GM12878 (cell line): ENCODE measurements around the gene CTNNA1. TPM values are rescaled to one million over a fixed set of nuclear protein-coding genes. Genes with fewer than 3 reads are reported as not detected.

Experiments
- ATAC-seq: fragments of 200-7000 bp; cut with Tn5 transposase; 3 replicates; pipeline ENCODE4 v1.9.1; 2020; ENCODE audit warnings: mild to moderate bottlenecking, moderate library complexity
- BruUV-seq: library from RNA; stranded (reverse); fragments of 400-500 nt; replicated peaks from 2 replicates; lab custom pipeline; 2021; lab: Mats Ljungman, UMichigan
- CTCF ChIA-PET: fragments of 300-600 bp; sonication (Branson Sonifier 250); formaldehyde crosslinking; extraction: SDS; loops from one replicate; lab custom pipeline; 2021; ENCODE audit warnings: inconsistent platforms; lab: Yijun Ruan, JAX
- POLR2A ChIA-PET: fragments of 350-600 bp; formaldehyde crosslinking; extraction: SDS; loops from one replicate; lab custom pipeline; 2021; ENCODE audit warnings: inconsistent platforms; lab: Charles Lee
- RAD21 ChIA-PET: fragments of 300-600 bp; sonication (Branson Sonifier 250); formaldehyde crosslinking; loops from one replicate; lab custom pipeline; 2023; ENCODE audit warnings: antibody characterized with exemption; ENCODE audit not compliant: unreplicated experiment; lab: Charles Lee
- SMC1A ChIA-PET: fragments of 300-600 bp; sonication (Branson Sonifier 250); formaldehyde crosslinking; loops from one replicate; lab custom pipeline; 2023; ENCODE audit not compliant: unreplicated experiment, uncharacterized antibody; lab: Charles Lee
- DNase-seq: peaks from one replicate; pipeline ENCODE4 v3.0.0-alpha.2; 2011; ENCODE audit warnings: low read depth, low spot score
- FAIRE-seq: peaks from 3 replicates; lab custom pipeline; 2011; peaks lifted over from hg19 to GRCh38; lab: Jason Lieb, UNC
- H2AFZ ChIP-seq: 2 replicates; pipeline ENCODE4 v1.6.0; 2011; ENCODE audit warnings: low read depth, low read length, control low read depth; ENCODE audit not compliant: control insufficient read depth
- H3K27ac ChIP-seq: 2 replicates; pipeline ENCODE4 v1.5.1; 2011; ENCODE audit warnings: control low read depth; ENCODE audit not compliant: control insufficient read depth, insufficient read depth
- H3K27me3 ChIP-seq, 2 experiments: replicated peaks in 1 of 2; 2 replicates each; pipeline versions ENCODE4 v1.6.0 to v1.6.1; 2011; ENCODE audit warnings: low read length in 1 of 2; ENCODE audit not compliant: control insufficient read depth in 2 of 2, insufficient read depth in 2 of 2
- H3K36me3 ChIP-seq, 2 experiments: 2 replicates each; pipeline ENCODE4 v1.5.1; 2011; ENCODE audit warnings: low read length in 1 of 2; ENCODE audit not compliant: control insufficient read depth in 2 of 2, insufficient read depth in 2 of 2
- H3K4me1 ChIP-seq: 2 replicates; pipeline ENCODE4 v1.6.1; 2011; ENCODE audit warnings: mild to moderate bottlenecking, low read length, moderate library complexity, mixed read lengths; ENCODE audit not compliant: control insufficient read depth, insufficient read depth
- H3K4me2 ChIP-seq: 2 replicates; pipeline ENCODE4 v1.6.0; 2011; ENCODE audit warnings: control low read depth; ENCODE audit not compliant: control insufficient read depth, insufficient read depth
- H3K4me3 ChIP-seq: fragments of 200-600 bp; sonication (generic); 2 replicates; pipeline ENCODE4 v1.5.1; 2016
- H3K79me2 ChIP-seq: 2 replicates; pipeline ENCODE4 v1.6.0; 2011; ENCODE audit warnings: low read length; ENCODE audit not compliant: control insufficient read depth, insufficient read depth
- H3K9ac ChIP-seq: 2 replicates; pipeline ENCODE4 v1.8.0; 2011; ENCODE audit warnings: low read length, control low read depth, mixed read lengths; ENCODE audit not compliant: control insufficient read depth, insufficient read depth
- H3K9me3 ChIP-seq: replicated peaks from 3 replicates; pipeline ENCODE4 v1.5.1; 2011; ENCODE audit warnings: mild to moderate bottlenecking, low read length; ENCODE audit not compliant: control insufficient read depth, insufficient read depth
- H4K20me1 ChIP-seq: 2 replicates; pipeline ENCODE4 v1.6.0; 2011; ENCODE audit not compliant: control insufficient read depth, insufficient read depth
- BRCA1 ChIP-seq: IDR thresholded peaks from 2 replicates; pipeline ENCODE4 v1.6.1; 2011; ENCODE audit warnings: low read depth, low read length, improper control_type of control experiment
- EGR1 ChIP-seq, 2 experiments: IDR thresholded peaks; 1 replicate in 1 of 2; 2 replicates in 1 of 2; pipeline ENCODE4 v1.6.1; 2011 to 2012; ENCODE audit warnings: low read depth in 2 of 2, low read length in 2 of 2, borderline replicate concordance in 1 of 2, mild to moderate bottlenecking in 1 of 2, moderate library complexity in 1 of 2
- ETV6 ChIP-seq, 2 experiments: fragments of 450-650 bp in 1 of 2; IDR thresholded peaks in 1 of 2; conservative IDR thresholded peaks in 1 of 2; 2 replicates each; pipeline ENCODE4 v1.6.1; 2014; ENCODE audit warnings: antibody characterized with exemption in 1 of 2, borderline replicate concordance in 1 of 2, low read depth in 1 of 2, mild to moderate bottlenecking in 1 of 2, moderate library complexity in 1 of 2
- FOS ChIP-seq: IDR thresholded peaks from 3 replicates; pipeline ENCODE4 v1.6.1; 2011; ENCODE audit warnings: borderline replicate concordance; ENCODE audit not compliant: insufficient read length; ENCODE audit errors: extremely low read depth
- GABPA ChIP-seq: IDR thresholded peaks from 2 replicates; pipeline ENCODE4 v1.6.1; 2014; ENCODE audit warnings: antibody characterized with exemption, low read depth, mild to moderate bottlenecking, inconsistent platforms
- HDAC6 ChIP-seq: fragments of 200-600 bp; sonication (generic); IDR thresholded peaks from one replicate; pipeline ENCODE4 v1.8.0; 2017; ENCODE audit warnings: antibody characterized with exemption; ENCODE audit not compliant: unreplicated experiment
- JUND ChIP-seq: IDR thresholded peaks from 2 replicates; pipeline ENCODE4 v1.6.1; 2012; ENCODE audit warnings: low read depth, mild to moderate bottlenecking, low read length, improper control_type of control experiment, moderate library complexity
- POU2F2 ChIP-seq: IDR thresholded peaks from 3 replicates; pipeline ENCODE4 v1.6.1; 2011; ENCODE audit warnings: low read depth, mild to moderate bottlenecking, low read length, borderline replicate concordance
- YY1 ChIP-seq: IDR thresholded peaks from 2 replicates; pipeline ENCODE4 v1.6.1; 2011; ENCODE audit warnings: low read depth, mild to moderate bottlenecking, low read length
- ZBTB40 ChIP-seq: fragments of 450-650 bp; IDR thresholded peaks from 2 replicates; pipeline ENCODE4 v1.6.1; 2016; ENCODE audit warnings: mild to moderate bottlenecking, moderate library complexity, borderline replicate concordance
- WGBS: methylation state at CpG from one replicate; pipeline ENCODE4 v1.1.6; 2016; ENCODE audit warnings: low lambda C conversion rate; ENCODE audit not compliant: insufficient replicate concordance, insufficient coverage; ENCODE audit errors: missing lambda C conversion rate; 5-methylcytosine and 5-hydroxymethylcytosine counted together
- in situ Hi-C: fragments of 300-500 bp; cut with MboI; formaldehyde crosslinking; loops from 9 replicates; pipeline ENCODE4 v1.14.3; 2018; ENCODE audit warnings: mixed read lengths
- intact Hi-C: fragments of 100-400 bp; cut with micrococcal nuclease; formaldehyde crosslinking; loops from one replicate; pipeline ENCODE4 v1.14.2; 2022; ENCODE audit not compliant: unreplicated experiment
- polyA plus RNA-seq, 11 experiments: library from polyadenylated mRNA; depleted of rRNA in 4 of 11; unstranded in 6 of 11; stranded (reverse) in 5 of 11; fragments of >200 nt; fragmentation: Nextera tagmentation in 4 of 11; fragmentation: Illumina TruSeq in 1 of 11; extraction: Ambion mirVana in 4 of 11; extraction: Trizol in 1 of 11; gene quantifications; 1 replicate in 1 of 11; 2 replicates in 10 of 11; pipeline versions ENCODE4 v1.2.1 to v1.2.3, GENCODE V29; 2011 to 2016; ENCODE audit warnings: inconsistent platforms in 2 of 11, missing spikeins in 2 of 11, low read depth in 1 of 11
- total RNA-seq, 4 experiments: library from RNA; depleted of rRNA in 3 of 4; stranded (reverse); fragments of >200 nt in 3 of 4; fragmentation: Illumina TruSeq in 1 of 4; extraction: Trizol in 1 of 4; gene quantifications; 2 replicates each; pipeline versions ENCODE4 v1.2.1 to v1.2.3, GENCODE V29; 2013 to 2021
- TF ChIP-seq, protein P1 (sequence below): IDR thresholded peaks from 2 replicates; pipeline ENCODE4 v1.6.1; 2012; ENCODE audit warnings: low read length, inconsistent platforms

The CTNNA1 gene
- total and polyA plus RNA-seq, 10 of the 15 experiments (the other 5 are each of a cell fraction or from before 2014, with no cell fraction given), result 32.6 to 104 (median 57.7) TPM

DNA sequence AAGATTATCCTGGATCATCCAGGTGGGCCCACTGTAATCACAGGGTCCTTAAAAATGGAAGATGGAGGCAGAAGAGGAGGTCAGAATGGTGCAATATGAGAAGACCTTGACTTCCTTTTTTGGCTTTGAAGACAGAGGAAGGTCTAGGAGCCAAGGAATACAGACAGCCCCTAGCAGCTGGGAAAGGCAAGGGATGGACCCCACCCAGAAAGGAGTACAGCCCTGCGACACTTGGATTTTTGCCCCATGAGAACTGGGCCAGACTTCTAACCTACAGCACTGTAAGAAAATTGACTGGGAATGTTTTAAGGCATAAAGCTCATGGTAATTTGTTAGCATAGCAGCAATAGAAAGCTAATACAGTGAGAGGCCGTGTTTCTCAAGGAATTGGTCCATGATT, 188.8 kb downstream of the CTNNA1 start:
- WGBS, result 97% methylated on average over 2 of the region's 2 CpGs
- ChIA-PET RAD21 (no interaction called here), POLR2A (no interaction called here), CTCF (no interaction called here), SMC1A (interaction anchor here (0.8 kb wide), 1 partner anchor 137 kb away, joined by 3 read pairs; no protein-coding TSS in a partner anchor)
- Histone ChIP-seq H3K79me2 (no peaks in the 10 kb centered on the region), H3K4me2 (no peak overlapping the region), H3K27ac (no peak overlapping the region), H2AFZ (no peak overlapping the region), H4K20me1 (no peaks in the 10 kb centered on the region), H3K36me3 (peaks cover 0 to 2% of the 10 kb centered on the region in 2 experiments; a peak in 1 of 4 replicates), H3K9me3 (no peaks in the 10 kb centered on the region), H3K4me1 (no peaks in the 10 kb centered on the region), H3K4me3 (no peak overlapping the region), H3K27me3 (no peaks in the 10 kb centered on the region), H3K9ac (no peak overlapping the region)
- in situ Hi-C loops, result no loop called here
- ATAC-seq, result no peak
- intact Hi-C loops, result no loop called here
- TF ChIP-seq FOS, result no peak
- TF ChIP-seq, protein P1, sequence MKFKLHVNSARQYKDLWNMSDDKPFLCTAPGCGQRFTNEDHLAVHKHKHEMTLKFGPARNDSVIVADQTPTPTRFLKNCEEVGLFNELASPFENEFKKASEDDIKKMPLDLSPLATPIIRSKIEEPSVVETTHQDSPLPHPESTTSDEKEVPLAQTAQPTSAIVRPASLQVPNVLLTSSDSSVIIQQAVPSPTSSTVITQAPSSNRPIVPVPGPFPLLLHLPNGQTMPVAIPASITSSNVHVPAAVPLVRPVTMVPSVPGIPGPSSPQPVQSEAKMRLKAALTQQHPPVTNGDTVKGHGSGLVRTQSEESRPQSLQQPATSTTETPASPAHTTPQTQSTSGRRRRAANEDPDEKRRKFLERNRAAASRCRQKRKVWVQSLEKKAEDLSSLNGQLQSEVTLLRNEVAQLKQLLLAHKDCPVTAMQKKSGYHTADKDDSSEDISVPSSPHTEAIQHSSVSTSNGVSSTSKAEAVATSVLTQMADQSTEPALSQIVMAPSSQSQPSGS, result no peak
- TF ChIP-seq BRCA1, result no peak
- TF ChIP-seq JUND, result no peak
- TF ChIP-seq GABPA, result no peak
- TF ChIP-seq HDAC6, result no peak
- no peak for TF ChIP-seq ZBTB40
- TF ChIP-seq POU2F2, result no peak
- TF ChIP-seq EGR1 (IDR thresholded peaks at IDR 0.05; ENCODE audit: borderline replicate concordance in 1 of 2, low read depth in 2 of 2, low read length in 2 of 2), result no peak
- TF ChIP-seq ETV6 (conservative IDR thresholded peaks at IDR 0.05 in 1 of 2, IDR thresholded peaks at IDR 0.05 in 1 of 2; ENCODE audit: borderline replicate concordance in 1 of 2, low read depth in 1 of 2), result no peak
- TF ChIP-seq YY1, result no peak
- FAIRE-seq, result no peak
- no TSS peak for BruUV-seq
- no peak for DNase-seq
